HepG2 (cell line): Measurements from ENCODE around the gene SLC4A11. TPM values are rescaled to one million over a fixed set of nuclear protein-coding genes. Genes with fewer than 3 reads are reported as not detected.
A peak's percentile ranks its signal among the peaks of the same experiment; 100 is the strongest.

ENCODE experiments used
- HNRNPLL ChIP-seq: fragments of 200-400 bp; formaldehyde crosslinking; IDR thresholded peaks from 2 replicates; pipeline ENCODE4 v1.6.1; 2017; ENCODE audit warnings: mild to moderate bottlenecking, low read depth, low read length; ENCODE audit not compliant: poor library complexity, severe bottlenecking
- TAF15 ChIP-seq: fragments of 200-400 bp; formaldehyde crosslinking; IDR thresholded peaks from one replicate; pipeline ENCODE4 v1.6.1; 2018; ENCODE audit warnings: mild to moderate bottlenecking, low read depth, low read length; ENCODE audit not compliant: poor library complexity, severe bottlenecking
- THAP9 ChIP-seq: sonication (generic); formaldehyde crosslinking; IDR thresholded peaks from 2 replicates; pipeline ENCODE4; 2020; ENCODE audit warnings: missing genetic modification reagents, mild to moderate bottlenecking, borderline replicate concordance
- ZNF552 ChIP-seq: sonication (generic); formaldehyde crosslinking; IDR thresholded peaks from 2 replicates; pipeline ENCODE4 v1.9.0; 2022; ENCODE audit warnings: missing genetic modification reagents, mild to moderate bottlenecking, borderline replicate concordance
- ZNF788 ChIP-seq: sonication (generic); formaldehyde crosslinking; IDR thresholded peaks from 2 replicates; pipeline ENCODE4 v1.5.0; 2020; ENCODE audit warnings: mild to moderate bottlenecking, missing genetic modification reagents, borderline replicate concordance
- ZSCAN20 ChIP-seq: sonication (generic); formaldehyde crosslinking; IDR thresholded peaks from 2 replicates; pipeline ENCODE4 v1.4.0; 2020; ENCODE audit warnings: missing genetic modification reagents, mild to moderate bottlenecking, borderline replicate concordance
- polyA plus RNA-seq, 8 experiments: library from polyadenylated mRNA; depleted of rRNA in 3 of 8; stranded (reverse) in 7 of 8; unstranded in 1 of 8; fragments of >200 nt; fragmentation: Illumina TruSeq in 4 of 8; extraction: Trizol in 4 of 8; gene quantifications; 2 replicates each; pipeline versions ENCODE4 v1.2.1 to v1.2.3, GENCODE V29; 2011 to 2016; ENCODE audit warnings: low read depth in 4 of 8, missing spikeins in 1 of 8, mixed read lengths in 1 of 8; ENCODE audit not compliant: insufficient read depth in 1 of 8
- total RNA-seq, 5 experiments: library from RNA; depleted of rRNA; stranded (reverse); fragments of >200 nt; fragmentation: Illumina TruSeq; extraction: Trizol; gene quantifications; 2 replicates each; pipeline ENCODE4 v1.2.3, GENCODE V29; 2016; ENCODE audit warnings: low read depth in 1 of 5
- TF ChIP-seq, protein P1 (sequence below): sonication (generic); formaldehyde crosslinking; IDR thresholded peaks from 2 replicates; pipeline ENCODE4 v1.4.0; 2020; ENCODE audit warnings: missing genetic modification reagents
- TF ChIP-seq, protein P2 (sequence below): IDR thresholded peaks from 2 replicates; pipeline ENCODE4 v1.6.1; 2012; ENCODE audit warnings: inconsistent platforms

The SLC4A11 gene
- total and polyA plus RNA-seq, 2 of the 13 experiments (the other 11 are each of a cell fraction or from before 2014, with no cell fraction given) = 3.9 to 27.0 TPM

DNA sequence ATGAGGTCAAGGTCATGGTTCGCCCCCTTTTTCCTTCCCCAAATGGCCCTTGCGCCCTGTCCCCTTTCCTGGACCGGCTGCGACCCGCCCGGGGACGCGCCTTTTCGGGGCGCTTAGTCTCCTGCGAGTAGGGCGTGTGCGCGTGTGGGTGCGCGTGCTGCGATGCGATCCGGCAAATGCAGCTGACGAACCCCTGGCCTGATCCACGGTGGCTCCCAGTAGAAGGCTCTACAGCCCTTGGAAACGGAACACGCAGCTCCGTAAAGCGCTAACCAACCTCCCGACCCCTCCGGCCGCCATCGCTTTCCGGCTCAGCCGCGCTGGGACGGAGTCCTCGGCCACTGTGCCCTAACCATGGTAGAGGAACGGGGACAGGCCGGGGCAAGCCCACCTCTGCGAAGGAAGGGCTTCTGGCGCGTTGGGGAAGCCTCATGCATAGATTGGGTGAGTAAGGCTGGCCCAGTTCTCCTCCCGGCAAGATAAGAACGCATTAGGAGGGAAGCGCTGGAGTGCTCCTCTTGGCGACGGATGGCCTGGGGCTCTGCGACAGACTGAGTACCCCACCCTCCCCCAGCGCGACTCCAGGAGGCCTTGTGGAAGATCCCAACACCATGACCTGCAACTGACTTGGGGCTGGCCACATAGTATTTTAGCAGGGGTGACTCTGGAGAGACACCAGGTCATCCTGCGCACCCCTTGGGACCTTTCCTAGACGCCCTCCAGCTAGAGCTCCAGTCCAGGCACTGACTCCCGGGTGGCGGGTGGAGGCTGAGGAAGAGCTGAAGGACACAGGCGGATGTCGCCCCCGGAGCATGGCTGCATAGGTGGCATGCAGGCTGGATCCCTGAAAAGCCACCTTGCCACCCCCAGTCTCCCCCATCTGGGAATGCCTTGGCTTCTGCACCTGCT is 1.1 kb upstream of the SLC4A11 start (continued):
- TF ChIP-seq TAF15 = peak; percentile 11
- TF ChIP-seq ZSCAN20 (CRISPR knock-in tag) = 0 out of 2 replicates have a peak, but pooled peaks have one; percentile 16
- TF ChIP-seq, protein P1, sequence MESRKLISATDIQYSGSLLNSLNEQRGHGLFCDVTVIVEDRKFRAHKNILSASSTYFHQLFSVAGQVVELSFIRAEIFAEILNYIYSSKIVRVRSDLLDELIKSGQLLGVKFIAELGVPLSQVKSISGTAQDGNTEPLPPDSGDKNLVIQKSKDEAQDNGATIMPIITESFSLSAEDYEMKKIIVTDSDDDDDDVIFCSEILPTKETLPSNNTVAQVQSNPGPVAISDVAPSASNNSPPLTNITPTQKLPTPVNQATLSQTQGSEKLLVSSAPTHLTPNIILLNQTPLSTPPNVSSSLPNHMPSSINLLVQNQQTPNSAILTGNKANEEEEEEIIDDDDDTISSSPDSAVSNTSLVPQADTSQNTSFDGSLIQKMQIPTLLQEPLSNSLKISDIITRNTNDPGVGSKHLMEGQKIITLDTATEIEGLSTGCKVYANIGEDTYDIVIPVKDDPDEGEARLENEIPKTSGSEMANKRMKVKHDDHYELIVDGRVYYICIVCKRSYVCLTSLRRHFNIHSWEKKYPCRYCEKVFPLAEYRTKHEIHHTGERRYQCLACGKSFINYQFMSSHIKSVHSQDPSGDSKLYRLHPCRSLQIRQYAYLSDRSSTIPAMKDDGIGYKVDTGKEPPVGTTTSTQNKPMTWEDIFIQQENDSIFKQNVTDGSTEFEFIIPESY (CRISPR knock-in tag) = peak; percentile 66; the same call in 1 of the 2 replicates
- TF ChIP-seq THAP9 = 0 out of 2 replicates have a peak, but pooled peaks have one; percentile 20
- 0 out of 2 replicates have a peak, but pooled peaks have one; percentile 36 for TF ChIP-seq ZNF552 (CRISPR knock-in tag)
- peak; percentile 34 for TF ChIP-seq HNRNPLL
- TF ChIP-seq, protein P2, sequence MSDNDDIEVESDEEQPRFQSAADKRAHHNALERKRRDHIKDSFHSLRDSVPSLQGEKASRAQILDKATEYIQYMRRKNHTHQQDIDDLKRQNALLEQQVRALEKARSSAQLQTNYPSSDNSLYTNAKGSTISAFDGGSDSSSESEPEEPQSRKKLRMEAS = peak; percentile 15; the same call in 1 of the 2 replicates
- no peak for TF ChIP-seq ZNF788 (CRISPR knock-in tag)
